Gastroesophageal sphincter (tissue), 4 donors: ENCODE data around the gene RPS21. TPM values are rescaled to one million over a fixed set of nuclear protein-coding genes. Genes with fewer than 3 reads are reported as not detected.

Experiments
- ATAC-seq: fragments of 150-250 bp; one replicate; pipeline ENCODE4 v1.9.1; 2016; ENCODE audit warnings: mild to moderate bottlenecking, moderate library complexity
- H3K27ac ChIP-seq, 4 donors: fragments of 200-600 bp; sonication (generic) in 3 of 4; 1 replicate in 3 of 4; 2 replicates in 1 of 4; pipeline ENCODE4 v1.5.1; 2016 to 2019
- H3K27me3 ChIP-seq: fragments of 200-600 bp; sonication (generic); one replicate; pipeline ENCODE4 v1.5.1; 2019
- H3K36me3 ChIP-seq, 2 donors: fragments of 200-600 bp; sonication (generic); one replicate each; pipeline ENCODE4 v1.5.1; 2019; ENCODE audit warnings: control low read depth in 1 of 2
- H3K4me1 ChIP-seq, 3 donors: fragments of 200-600 bp; sonication (generic); 1 replicate in 2 of 3; 2 replicates in 1 of 3; pipeline ENCODE4 v1.5.1; 2016 to 2019; ENCODE audit warnings: control low read depth in 2 of 3
- H3K4me3 ChIP-seq, 2 donors: fragments of 200-600 bp; sonication (generic); one replicate each; pipeline ENCODE4 v1.5.1; 2019; ENCODE audit warnings: mild to moderate bottlenecking in 1 of 2, moderate library complexity in 1 of 2
- H3K9me3 ChIP-seq, 3 donors: fragments of 200-600 bp; sonication (generic); one replicate each; pipeline ENCODE4 v1.5.1; 2017 to 2019; ENCODE audit warnings: control low read depth in 2 of 3
- POLR2A ChIP-seq, 2 donors: fragments of 450-650 bp; IDR thresholded peaks; one replicate each; pipeline ENCODE4 v1.6.1; 2017; ENCODE audit warnings: antibody characterized with exemption in 2 of 2, mild to moderate bottlenecking in 2 of 2, moderate library complexity in 1 of 2
- POLR2AphosphoS5 ChIP-seq: sonication (generic); formaldehyde crosslinking; IDR thresholded peaks from one replicate; pipeline ENCODE4 v1.6.1; 2017; ENCODE audit warnings: antibody characterized with exemption
- WGBS, 2 donors: methylation state at CpG; one replicate each; pipeline ENCODE4 v1.1.5; 2018; ENCODE audit warnings: low coverage in 1 of 2; 5-methylcytosine and 5-hydroxymethylcytosine counted together
- total RNA-seq, 4 donors: library from RNA; depleted of rRNA; stranded (reverse); fragments of >200 nt; gene quantifications; one replicate each; pipeline ENCODE4 v1.1.0, GENCODE V29; 2016
- TF ChIP-seq, protein P1 (sequence below), 4 experiments: fragments of 200-600 bp in 2 of 4; fragments of 450-650 bp in 2 of 4; sonication (generic) in 1 of 4; IDR thresholded peaks; one replicate each; pipeline ENCODE4 v1.5.1; 2017 to 2019; ENCODE audit warnings: antibody characterized with exemption in 4 of 4, mild to moderate bottlenecking in 2 of 4, moderate library complexity in 2 of 4

RPS21 gene
- total RNA-seq, 4 donors from 2014 or later: 383 to 2,881 (median 2,372) TPM

DNA sequence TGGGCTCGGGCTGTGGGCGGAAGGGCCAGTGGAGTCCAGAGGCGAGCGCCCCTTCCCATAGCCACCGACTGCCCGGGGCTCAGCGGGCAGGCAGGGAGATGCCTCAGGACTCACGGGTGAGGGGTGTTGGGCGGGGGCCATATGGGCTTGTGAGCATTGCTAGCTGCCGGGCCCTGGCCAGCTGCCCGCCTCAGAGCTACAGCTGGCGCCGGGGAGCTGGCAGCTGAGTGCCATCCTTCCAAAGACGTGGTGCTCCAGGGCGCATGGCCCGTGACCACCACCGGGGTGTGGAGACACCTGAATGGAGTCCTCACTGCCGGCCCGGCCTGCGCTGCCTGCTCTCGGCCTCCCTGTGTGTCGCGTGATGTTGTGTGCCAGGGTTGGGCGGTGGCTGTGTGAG is 51.0 kb downstream of the RPS21 start:
- H3K4me1 ChIP-seq: peaks cover 0 to 38% (median 12%) of the 10 kb centered on the region in 3 donors
- H3K4me3 ChIP-seq: no peak overlapping the region
- peak; percentile 47 for ATAC-seq
- H3K9me3 ChIP-seq: no peaks in the 10 kb centered on the region
- 40 to 50% methylated on average over 2 to 4 of the region's 24 CpGs for WGBS, 2 donors
- H3K27ac ChIP-seq: peak overlapping the region in 3 of 4 donors; percentile 56 to 72 (median 68)
- TF ChIP-seq POLR2A (IDR thresholded peaks at IDR 0.05): no peak
- TF ChIP-seq POLR2AphosphoS5: no peak
- TF ChIP-seq, protein P1, sequence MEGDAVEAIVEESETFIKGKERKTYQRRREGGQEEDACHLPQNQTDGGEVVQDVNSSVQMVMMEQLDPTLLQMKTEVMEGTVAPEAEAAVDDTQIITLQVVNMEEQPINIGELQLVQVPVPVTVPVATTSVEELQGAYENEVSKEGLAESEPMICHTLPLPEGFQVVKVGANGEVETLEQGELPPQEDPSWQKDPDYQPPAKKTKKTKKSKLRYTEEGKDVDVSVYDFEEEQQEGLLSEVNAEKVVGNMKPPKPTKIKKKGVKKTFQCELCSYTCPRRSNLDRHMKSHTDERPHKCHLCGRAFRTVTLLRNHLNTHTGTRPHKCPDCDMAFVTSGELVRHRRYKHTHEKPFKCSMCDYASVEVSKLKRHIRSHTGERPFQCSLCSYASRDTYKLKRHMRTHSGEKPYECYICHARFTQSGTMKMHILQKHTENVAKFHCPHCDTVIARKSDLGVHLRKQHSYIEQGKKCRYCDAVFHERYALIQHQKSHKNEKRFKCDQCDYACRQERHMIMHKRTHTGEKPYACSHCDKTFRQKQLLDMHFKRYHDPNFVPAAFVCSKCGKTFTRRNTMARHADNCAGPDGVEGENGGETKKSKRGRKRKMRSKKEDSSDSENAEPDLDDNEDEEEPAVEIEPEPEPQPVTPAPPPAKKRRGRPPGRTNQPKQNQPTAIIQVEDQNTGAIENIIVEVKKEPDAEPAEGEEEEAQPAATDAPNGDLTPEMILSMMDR (IDR thresholded peaks at IDR 0.05): no peak
- peaks cover 15% of the 10 kb centered on the region for H3K27me3 ChIP-seq
- H3K36me3 ChIP-seq: no peaks in the 10 kb centered on the region

Other genes starting within 250 kb of the RPS21 start
- 100 to 1,000 TPM; 253 to 352 (median 303) TPM for gene PSMA7, start 243.7 kb upstream of the RPS21 start, total RNA-seq
- 10 to 100 TPM in 2 of 4 donors, 1 to 10 TPM in 2; 6.8 to 12.3 (median 11.1) TPM for gene SS18L1, start 243.3 kb upstream of the RPS21 start, total RNA-seq
- 10 to 100 TPM; 23.7 to 31.3 (median 30.2) TPM for gene MTG2, start 204.1 kb upstream of the RPS21 start, total RNA-seq
- not detected for gene HRH3, start 166.8 kb upstream of the RPS21 start, total RNA-seq
- 10 to 100 TPM; 36.6 to 57.3 (median 46.7) TPM for gene OSBPL2, start 148.6 kb upstream of the RPS21 start, total RNA-seq
- gene ADRM1, start 84.1 kb upstream of the RPS21 start, total RNA-seq: 100 to 1,000 TPM; 131 to 182 (median 151) TPM
- 100 to 1,000 TPM in 3 of 4 donors, 10 to 100 TPM in 1; 58.6 to 259 (median 172) TPM for gene LAMA5, start 19.8 kb upstream of the RPS21 start, total RNA-seq
- gene CABLES2, start 20.2 kb downstream of the RPS21 start, total RNA-seq: 1 to 10 TPM; 2.7 to 9.8 (median 3.8) TPM
- under 1 TPM in 1 of 4 donors, not detected in 3; 0.20 TPM for gene RBBP8NL, start 40.4 kb downstream of the RPS21 start, total RNA-seq
- gene GATA5, start 88.9 kb downstream of the RPS21 start, total RNA-seq: 1 to 10 TPM in 2 of 4 donors, under 1 TPM in 2; 0.31 to 2.2 (median 1.1) TPM